ENCODE data around the gene CIDEA.

- TF ChIP-seq, protein P1, sequence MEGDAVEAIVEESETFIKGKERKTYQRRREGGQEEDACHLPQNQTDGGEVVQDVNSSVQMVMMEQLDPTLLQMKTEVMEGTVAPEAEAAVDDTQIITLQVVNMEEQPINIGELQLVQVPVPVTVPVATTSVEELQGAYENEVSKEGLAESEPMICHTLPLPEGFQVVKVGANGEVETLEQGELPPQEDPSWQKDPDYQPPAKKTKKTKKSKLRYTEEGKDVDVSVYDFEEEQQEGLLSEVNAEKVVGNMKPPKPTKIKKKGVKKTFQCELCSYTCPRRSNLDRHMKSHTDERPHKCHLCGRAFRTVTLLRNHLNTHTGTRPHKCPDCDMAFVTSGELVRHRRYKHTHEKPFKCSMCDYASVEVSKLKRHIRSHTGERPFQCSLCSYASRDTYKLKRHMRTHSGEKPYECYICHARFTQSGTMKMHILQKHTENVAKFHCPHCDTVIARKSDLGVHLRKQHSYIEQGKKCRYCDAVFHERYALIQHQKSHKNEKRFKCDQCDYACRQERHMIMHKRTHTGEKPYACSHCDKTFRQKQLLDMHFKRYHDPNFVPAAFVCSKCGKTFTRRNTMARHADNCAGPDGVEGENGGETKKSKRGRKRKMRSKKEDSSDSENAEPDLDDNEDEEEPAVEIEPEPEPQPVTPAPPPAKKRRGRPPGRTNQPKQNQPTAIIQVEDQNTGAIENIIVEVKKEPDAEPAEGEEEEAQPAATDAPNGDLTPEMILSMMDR (IDR thresholded peaks at IDR 0.05): no peak
- no peak for TF ChIP-seq EP300 (IDR thresholded peaks at IDR 0.05)
Measured at GRCh38 chr18:12287684-12288402, 33.7 kb downstream of the CIDEA start.

Measured in gastroesophageal sphincter (tissue), 3 donors.